ENCODE data around the gene CCK.

- TF ChIP-seq POLR2A (IDR thresholded peaks at IDR 0.05) (no peak), CTCF (IDR thresholded peaks at IDR 0.05) (no peak)
Measured at GRCh38 chr3:42300013-42300412, 34.0 kb upstream of the CCK start.
